Activated CD4-positive, CD25-positive, alpha-beta regulatory T cell treated with anti-CD3 and anti-CD28 coated beads, Interleukin-2, amount 50 U/mL, for 72 hours (primary cell): Measurements from ENCODE around the gene OGDH.
"Not testable (repeated sequence)": the region's sequence is repeated elsewhere in the genome, so short reads cannot be mapped to it uniquely, and the experiment has no call there.

Experiments
- DNase-seq: peaks from one replicate; pipeline ENCODE4 v3.0.0; 2021

Gene OGDH

GRCh38 chr7:44580945-44581878 lies 25.2 kb upstream of the OGDH start:
- DNase-seq, result peak; percentile 57

DNA sequence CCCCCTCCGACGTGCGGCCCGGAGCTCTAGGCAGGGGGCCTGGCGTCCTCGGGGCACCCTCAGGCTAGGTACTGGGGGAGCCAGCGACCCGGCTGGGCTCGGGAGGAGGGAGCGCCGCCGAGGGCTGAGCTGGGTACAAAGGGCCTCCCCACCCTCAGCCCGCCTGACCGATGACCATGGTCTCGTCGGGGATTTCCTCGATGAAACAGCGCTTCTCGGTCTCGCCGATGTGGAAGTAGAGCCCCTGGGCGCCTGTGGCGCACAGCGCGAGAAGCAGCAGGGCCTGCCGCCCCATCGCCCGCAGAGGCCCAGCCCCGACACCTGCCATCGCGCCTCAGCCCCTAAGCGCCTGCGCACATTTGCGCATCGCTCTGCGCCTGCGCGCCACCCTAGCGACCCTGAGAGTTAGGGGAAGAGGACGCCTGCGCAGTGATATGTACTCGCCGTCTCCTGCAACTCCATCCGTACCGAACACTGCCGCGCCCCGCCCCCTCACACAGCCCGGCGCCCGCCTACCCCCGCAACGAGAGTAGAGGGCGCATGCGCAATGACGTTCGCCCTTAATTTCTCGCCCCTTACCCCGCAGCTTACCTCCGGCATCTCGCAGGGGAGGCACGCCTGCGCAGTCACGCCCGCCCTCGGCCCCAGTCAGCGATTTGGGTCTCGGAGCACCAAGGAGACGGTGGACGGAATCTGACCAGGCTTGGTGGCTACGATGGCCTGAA lies 24.4 kb upstream of the OGDH start, which contains the start of gene TMED4:
TMED4 (minus strand) TSS at position 353 of the 725 bp plus-strand sequence; CDS start at position 328, 25 bp downstream.
- peak; percentile 100 for DNase-seq

DNA sequence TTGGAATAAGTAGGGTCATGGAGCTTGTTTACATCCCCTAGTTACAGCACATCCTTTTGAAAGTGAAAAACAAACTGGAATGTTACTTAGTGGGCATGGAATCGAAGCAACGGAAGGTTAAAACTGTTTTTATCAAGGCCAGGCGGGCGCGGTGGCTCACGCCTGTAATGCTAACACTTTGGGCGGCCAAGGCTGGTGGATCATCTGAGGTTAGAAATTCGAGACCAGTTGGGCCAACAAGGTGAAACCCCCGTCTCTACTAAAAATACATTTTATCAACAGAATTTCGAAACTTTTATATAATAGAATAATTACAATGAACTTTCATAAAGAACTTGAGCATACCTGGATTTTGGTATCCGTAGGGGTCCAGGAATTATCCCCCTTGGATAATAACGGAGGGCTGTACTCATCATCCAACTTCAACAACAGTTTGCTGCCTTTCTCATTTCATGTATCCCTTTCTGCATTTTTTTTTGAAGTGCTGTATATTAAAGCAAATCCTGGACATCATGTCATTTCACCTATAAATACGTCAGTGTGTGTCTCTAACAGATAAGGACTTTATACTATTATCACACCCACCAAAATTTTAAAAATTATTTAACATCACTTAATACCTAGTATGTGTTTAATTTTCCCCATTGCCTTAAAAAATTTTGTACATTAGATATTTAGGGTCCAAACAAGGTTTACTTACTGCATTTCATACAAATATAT lies 23.1 kb upstream of the OGDH start:
- DNase-seq, result no peak

GRCh38 chr7:44587843-44588711 lies 18.4 kb upstream of the OGDH start:
- no peak for DNase-seq

DNA sequence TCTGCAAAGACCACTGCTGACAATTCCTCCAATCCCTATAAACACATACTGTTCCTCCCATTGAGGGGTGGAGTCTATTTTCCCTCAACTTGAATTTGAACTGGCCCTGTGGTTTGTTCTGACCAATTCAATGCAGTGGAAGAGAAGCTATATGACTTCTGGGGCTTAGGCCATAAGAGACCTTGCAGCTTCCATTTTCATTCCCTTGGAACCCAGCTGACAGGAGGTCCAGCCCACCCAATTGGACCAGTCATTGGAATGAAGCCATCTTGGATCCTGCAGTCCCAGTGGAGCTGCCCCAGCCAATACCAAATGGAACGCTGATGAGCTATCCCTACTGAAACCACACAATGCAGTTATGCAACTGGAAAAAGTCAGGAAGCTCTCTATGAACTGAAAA lies 15.5 kb upstream of the OGDH start:
- DNase-seq, result no peak

GRCh38 chr7:44595934-44596635 lies 10.3 kb upstream of the OGDH start:
- DNase-seq, result no peak

DNA sequence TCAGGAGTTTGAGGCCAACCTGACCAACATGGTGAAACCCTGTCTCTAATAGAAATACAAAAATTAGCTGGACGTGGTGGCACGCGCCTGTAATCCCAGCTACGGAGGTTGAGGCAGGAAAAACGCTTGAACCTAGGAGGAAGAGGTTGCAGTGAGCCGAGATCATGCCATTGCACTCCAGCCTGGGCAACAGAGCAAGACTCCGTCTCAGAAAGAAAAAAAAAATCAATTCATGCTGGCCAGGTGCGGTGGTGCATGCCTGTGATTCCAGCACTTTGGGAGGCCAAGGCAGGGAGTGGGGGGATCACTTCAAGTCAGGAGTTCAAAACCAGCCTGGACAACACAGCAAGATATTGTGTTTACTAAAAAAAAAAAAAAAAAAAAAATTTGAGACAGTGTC lies 9.2 kb upstream of the OGDH start:
- DNase-seq, result not testable (repeated sequence)

GRCh38 chr7:44599222-44599621 lies 7.2 kb upstream of the OGDH start:
- DNase-seq, result no peak

DNA sequence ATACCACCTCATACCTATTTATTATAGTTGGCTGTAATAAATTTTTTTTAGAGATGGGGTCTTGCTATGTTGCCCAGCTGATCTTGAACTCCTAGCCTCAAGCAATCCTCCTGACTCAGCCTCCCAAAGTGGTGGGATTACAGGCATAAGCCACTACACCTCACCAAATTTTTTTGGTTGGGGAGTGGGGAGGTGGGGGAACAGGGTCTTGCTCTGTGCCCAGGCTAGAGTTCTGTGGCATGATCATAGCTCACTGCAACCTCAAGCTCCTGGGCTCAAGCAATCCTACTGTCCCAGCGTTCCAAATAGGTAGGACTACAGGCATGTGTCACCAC lies 3.9 kb upstream of the OGDH start:
- no peak for DNase-seq

- no peak for DNase-seq
Observed at GRCh38 chr7:44603193-44603592, 3.2 kb upstream of the OGDH start.

- DNase-seq, result no peak
Observed at GRCh38 chr7:44604941-44605340, 1.5 kb upstream of the OGDH start.

DNA sequence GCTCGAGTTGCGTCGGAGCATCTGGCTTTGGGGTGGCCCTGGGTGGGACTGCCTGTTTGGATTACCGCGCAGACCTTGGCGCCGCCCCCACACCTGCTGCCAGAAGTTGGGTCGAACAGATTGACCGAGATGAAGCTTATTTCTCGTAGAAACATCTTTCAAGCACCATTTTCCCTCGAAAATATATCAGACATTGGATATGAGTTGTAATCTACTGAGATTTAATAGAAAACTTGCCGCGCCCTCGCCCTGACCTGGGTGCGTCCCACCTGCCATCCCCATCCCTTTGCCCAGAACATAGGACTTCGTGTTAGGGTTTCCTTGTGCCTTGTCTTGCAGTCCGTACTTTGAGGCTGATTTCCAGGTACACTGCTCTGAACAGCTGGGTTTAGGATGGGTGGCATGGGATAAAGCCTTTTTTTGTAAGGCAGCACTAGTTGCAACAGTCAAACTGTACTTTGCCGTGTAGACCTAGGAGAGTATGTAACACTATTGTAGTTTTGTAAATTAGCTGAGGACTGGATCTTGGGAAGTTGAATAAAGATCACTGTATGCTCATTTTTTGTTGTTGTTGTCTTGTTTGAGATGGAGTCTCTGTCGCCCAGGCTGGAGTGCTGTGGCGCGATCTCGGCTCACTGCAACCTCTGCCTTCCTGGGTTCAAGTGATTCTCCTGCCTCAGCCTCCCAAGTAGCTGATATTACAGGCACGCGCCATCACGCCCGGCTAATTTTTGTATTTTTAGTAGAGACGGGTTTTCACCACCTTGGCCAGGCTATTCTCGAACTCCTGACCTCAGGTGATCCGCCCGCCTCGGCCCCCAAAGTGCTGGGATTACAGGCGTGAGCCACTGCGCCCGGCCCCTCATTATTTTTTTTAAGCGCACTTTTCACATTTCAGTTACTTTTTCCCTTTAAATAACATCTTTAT lies 978 bp downstream of the OGDH start:
- DNase-seq, result no peak

GRCh38 chr7:44608916-44609648 lies 2.7 kb downstream of the OGDH start:
- DNase-seq, result no peak

DNA sequence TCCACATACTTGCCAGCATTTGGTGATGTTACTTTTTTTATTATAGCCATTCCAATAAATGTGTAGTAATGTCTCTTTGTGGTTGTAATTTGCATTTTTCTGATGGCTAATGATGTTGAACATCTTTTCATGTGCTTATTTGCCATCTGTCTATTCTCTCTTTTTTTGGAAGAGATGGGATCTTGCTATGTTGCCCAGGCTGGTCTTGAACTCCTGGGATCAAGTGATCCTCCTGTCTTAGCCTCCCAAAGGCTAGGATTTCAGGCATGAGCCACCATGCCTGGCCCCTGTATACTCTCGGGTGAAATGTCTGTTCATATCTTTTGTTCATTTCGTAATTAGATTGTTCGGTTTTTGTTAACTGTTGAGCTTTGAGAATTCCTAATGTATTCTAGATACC lies 3.4 kb downstream of the OGDH start:
- no peak for DNase-seq

DNA sequence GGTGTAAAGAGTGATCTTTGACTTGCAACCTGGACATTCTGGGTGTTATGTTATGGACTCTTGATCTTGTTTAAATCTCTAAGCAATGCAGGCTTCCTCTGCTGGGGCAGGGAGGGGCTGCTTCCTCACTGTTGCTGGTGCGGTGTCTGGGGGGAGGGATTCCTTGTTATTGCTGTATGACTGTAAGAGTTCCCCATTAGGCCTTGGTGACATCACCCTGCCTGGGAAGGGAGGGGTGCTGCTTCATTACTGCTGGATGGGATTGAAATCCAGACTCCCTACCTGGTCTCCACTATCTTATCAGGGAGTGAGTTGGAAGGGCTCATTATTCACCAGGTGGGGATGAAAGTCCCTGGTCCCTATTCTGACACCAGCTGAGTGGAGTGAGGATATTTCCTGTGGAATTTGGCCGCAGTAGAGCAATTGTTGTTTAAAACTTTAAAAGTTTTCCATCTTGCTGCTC lies 8.8 kb downstream of the OGDH start:
- DNase-seq, result no peak

GRCh38 chr7:44615793-44616192 lies 9.4 kb downstream of the OGDH start:
- DNase-seq, result no peak

DNA sequence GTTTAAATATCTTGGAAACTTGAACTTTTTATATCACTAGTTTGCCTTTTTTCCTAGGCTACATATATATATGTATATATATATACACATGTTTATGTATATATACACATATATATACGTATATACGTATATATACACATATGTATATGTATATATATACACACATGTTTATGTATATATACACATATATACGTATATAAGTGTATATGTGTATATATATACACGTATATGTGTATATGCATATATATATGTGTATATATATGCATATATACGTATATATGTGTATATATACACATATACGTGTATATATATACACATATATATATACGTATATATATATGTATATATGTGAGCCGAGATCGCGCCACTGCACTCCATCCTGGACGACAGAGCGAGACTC lies 10.1 kb downstream of the OGDH start:
- no peak for DNase-seq

- DNase-seq, result no peak
Observed at GRCh38 chr7:44617225-44617890, 10.9 kb downstream of the OGDH start.

- DNase-seq, result no peak
Observed at GRCh38 chr7:44618045-44618444, 11.6 kb downstream of the OGDH start.
